ENCODE measurements around the gene DPRX. TPM values are rescaled to one million over a fixed set of nuclear protein-coding genes. Genes with fewer than 3 reads are reported as not detected.

Gene DPRX
- total and polyA plus RNA-seq, 12 donors = not detected

DNA sequence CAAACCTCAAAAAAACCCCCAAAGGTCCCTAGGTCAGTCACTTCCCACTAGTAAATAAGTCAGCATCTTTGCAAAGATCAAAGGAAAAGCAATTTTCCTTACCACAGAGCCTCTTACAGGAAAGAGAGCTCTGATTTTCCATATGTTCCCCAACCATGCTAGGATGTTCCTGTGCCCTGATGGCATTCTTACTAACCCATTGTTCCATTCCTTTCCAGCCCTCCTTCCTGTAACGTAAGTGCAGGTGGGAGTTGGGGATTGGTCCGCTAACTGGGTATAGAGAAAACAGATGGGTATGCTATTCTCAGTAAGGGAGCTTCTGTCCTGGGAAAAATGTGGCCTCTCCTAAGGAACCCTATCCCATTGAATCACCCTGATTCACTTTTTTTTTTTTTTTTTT is 14.3 kb downstream of the DPRX start:
- Histone ChIP-seq H3K4me3 (no peak overlapping the region), H3K9me3 (replicated peaks in 1 of 3) (no peaks in the 10 kb centered on the region), H3K27ac (no peak overlapping the region), H3K36me3 (replicated peaks in 1 of 2) (no peaks in the 10 kb centered on the region), H3K27me3 (no peaks in the 10 kb centered on the region), H3K4me1 (replicated peaks in 1 of 2) (no peaks in the 10 kb centered on the region)
- TF ChIP-seq POLR2A (IDR thresholded peaks at IDR 0.05) = no peak
- TF ChIP-seq, protein P1, sequence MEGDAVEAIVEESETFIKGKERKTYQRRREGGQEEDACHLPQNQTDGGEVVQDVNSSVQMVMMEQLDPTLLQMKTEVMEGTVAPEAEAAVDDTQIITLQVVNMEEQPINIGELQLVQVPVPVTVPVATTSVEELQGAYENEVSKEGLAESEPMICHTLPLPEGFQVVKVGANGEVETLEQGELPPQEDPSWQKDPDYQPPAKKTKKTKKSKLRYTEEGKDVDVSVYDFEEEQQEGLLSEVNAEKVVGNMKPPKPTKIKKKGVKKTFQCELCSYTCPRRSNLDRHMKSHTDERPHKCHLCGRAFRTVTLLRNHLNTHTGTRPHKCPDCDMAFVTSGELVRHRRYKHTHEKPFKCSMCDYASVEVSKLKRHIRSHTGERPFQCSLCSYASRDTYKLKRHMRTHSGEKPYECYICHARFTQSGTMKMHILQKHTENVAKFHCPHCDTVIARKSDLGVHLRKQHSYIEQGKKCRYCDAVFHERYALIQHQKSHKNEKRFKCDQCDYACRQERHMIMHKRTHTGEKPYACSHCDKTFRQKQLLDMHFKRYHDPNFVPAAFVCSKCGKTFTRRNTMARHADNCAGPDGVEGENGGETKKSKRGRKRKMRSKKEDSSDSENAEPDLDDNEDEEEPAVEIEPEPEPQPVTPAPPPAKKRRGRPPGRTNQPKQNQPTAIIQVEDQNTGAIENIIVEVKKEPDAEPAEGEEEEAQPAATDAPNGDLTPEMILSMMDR (IDR thresholded peaks at IDR 0.05) = no peak
- intact Hi-C loops (cut with DNase I) = no loop called here
- no peak for DNase-seq
- WGBS, 4 donors = 77 to 93% (median 86%) methylated on average over 2 of the region's 2 CpGs

DNA sequence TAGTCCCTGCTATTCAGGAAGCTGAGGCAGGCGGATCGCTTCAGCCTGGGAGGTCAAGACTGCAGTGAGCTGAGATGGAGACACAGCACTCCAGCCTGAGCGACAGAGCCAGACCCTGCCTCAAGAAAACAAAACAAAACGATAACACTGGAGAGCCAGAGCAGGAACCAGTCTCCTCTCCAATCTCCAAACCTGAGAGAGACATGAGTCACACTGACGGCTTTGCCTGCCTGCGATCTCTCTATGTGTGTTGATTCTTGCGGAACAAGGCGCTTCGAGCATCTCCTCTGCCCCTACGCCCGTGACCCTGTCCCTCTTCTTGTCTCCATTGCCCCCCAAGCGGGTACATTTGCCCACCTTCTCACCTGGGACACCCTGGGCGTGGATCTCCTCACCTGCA is 15.6 kb downstream of the DPRX start:
- Histone ChIP-seq H3K36me3 (replicated peaks in 1 of 2) (no peaks in the 10 kb centered on the region), H3K27ac (no peak overlapping the region), H3K4me3 (no peak overlapping the region), H3K9me3 (replicated peaks in 1 of 3) (no peaks in the 10 kb centered on the region), H3K4me1 (replicated peaks in 1 of 2) (no peaks in the 10 kb centered on the region), H3K27me3 (no peaks in the 10 kb centered on the region)
- TF ChIP-seq, protein P1 (IDR thresholded peaks at IDR 0.05) = no peak
- TF ChIP-seq POLR2A (IDR thresholded peaks at IDR 0.05) = no peak
- 92 to 95% (median 93%) methylated on average over 12 to 13 of the region's 13 CpGs for WGBS, 4 donors
- DNase-seq = no peak
- intact Hi-C loops (cut with DNase I) = no loop called here

DNA sequence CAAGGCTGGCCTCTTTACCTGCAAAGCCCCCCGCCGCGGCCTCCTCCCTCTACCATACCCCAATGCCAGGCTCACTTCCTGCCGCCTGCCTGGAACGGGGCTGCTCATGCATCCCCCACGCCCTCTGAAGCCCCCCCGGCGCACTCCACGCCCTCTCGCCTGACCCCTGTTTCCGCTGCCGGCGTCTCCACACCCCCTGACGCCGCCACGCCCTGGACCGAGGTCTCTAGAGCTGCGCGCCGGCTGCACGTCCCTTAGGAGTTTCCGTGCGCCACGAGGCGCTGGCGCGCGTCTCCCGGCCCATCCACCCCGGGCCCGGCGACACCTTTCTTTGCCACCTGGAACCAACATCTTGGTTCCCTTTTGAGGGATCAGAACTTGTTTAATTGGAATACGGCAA is 16.0 kb downstream of the DPRX start:
- Histone ChIP-seq H3K4me1 (replicated peaks in 1 of 2) (no peaks in the 10 kb centered on the region), H3K27me3 (no peaks in the 10 kb centered on the region), H3K27ac (no peak overlapping the region), H3K4me3 (no peak overlapping the region), H3K36me3 (replicated peaks in 1 of 2) (no peaks in the 10 kb centered on the region), H3K9me3 (replicated peaks in 1 of 3) (no peaks in the 10 kb centered on the region)
- DNase-seq = no peak
- 95 to 99% (median 96%) methylated on average over 33 of the region's 33 CpGs for WGBS, 4 donors
- intact Hi-C loops (cut with DNase I) = no loop called here
- TF ChIP-seq POLR2A (IDR thresholded peaks at IDR 0.05) = no peak
- TF ChIP-seq, protein P1 (IDR thresholded peaks at IDR 0.05) = no peak

- no peaks in the 10 kb centered on the region for H3K27me3 ChIP-seq
- DNase-seq = no peak
- H3K27ac ChIP-seq = no peak overlapping the region
- intact Hi-C loops (cut with DNase I) = no loop called here
- H3K4me3 ChIP-seq = no peak overlapping the region
- H3K4me1 ChIP-seq (replicated peaks in 1 of 2) = no peaks in the 10 kb centered on the region
- TF ChIP-seq, protein P1 (IDR thresholded peaks at IDR 0.05) = no peak
- TF ChIP-seq POLR2A (IDR thresholded peaks at IDR 0.05) = no peak
- no peaks in the 10 kb centered on the region for H3K9me3 ChIP-seq (replicated peaks in 1 of 3)
- WGBS, 4 donors = 93 to 97% (median 94%) methylated on average over 34 of the region's 34 CpGs
- no peaks in the 10 kb centered on the region for H3K36me3 ChIP-seq (replicated peaks in 1 of 2)
These were observed 18.2 kb downstream of the DPRX start for GRCh38 chr19:53649746-53650593.
